Measurements from ENCODE around the gene FASTKD3. TPM values are rescaled to one million over a fixed set of nuclear protein-coding genes. Genes with fewer than 3 reads are reported as not detected.

Gene FASTKD3
- total and polyA plus RNA-seq, 2 of the 4 experiments (the other 2 are of a cell fraction) = 8.4 to 12.7 TPM

DNA sequence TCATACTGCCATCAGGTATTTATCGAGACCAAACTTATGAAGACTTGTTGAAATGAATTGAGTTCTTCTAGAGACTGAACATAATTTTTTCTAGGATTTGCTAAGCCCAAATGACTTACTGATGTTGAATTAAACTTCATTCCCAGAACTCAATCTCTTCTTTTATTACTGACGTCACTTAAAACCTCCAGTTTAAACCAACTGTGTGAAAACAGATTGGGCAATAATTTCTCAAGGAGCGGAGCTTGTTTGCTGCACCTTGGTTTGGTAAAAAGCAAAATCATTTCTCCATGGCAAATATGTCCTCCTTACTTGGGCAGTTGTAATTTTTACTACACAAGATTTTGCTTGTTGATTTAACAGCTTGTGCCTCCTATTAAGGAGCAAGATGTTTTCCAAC, 55.3 kb downstream of the FASTKD3 start:
- POLR2A ChIA-PET (ENCODE audit: unreplicated experiment) = no interaction called here
- H2BK120ac ChIP-seq (ENCODE audit: low read depth, low read length) = no peak overlapping the region
- BruUV-seq (replicated peaks) = no TSS peak

More for the DNA sequence above, 55.3 kb downstream of the FASTKD3 start:
- Histone ChIP-seq H3K27ac (ENCODE audit: insufficient read depth, low read length) (no peak overlapping the region), H4K91ac (ENCODE audit: insufficient read depth, low read depth, low read length) (no peak overlapping the region), H4K20me1 (ENCODE audit: insufficient read depth, low read length) (no peaks in the 10 kb centered on the region), H2AK9ac (replicated peaks; ENCODE audit: low read depth, low read length, poor library complexity) (no peak overlapping the region), H2AK5ac (ENCODE audit: low read depth, low read length) (no peak overlapping the region), H3K9me3 (ENCODE audit: control insufficient read depth, insufficient read depth, low read length) (no peaks in the 10 kb centered on the region), H3K36me3 (ENCODE audit: control insufficient read depth, insufficient read depth, low read length) (no peaks in the 10 kb centered on the region), H3K79me1 (ENCODE audit: low read depth in 1 of 2, low read length in 2 of 2) (no peaks in the 10 kb centered on the region), H3K9me1 (ENCODE audit: insufficient read depth, low read length) (no peaks in the 10 kb centered on the region), H2BK5ac (ENCODE audit: low read depth, low read length, poor library complexity, severe bottlenecking) (no peak overlapping the region), H2BK15ac (ENCODE audit: low read depth, low read length) (no peak overlapping the region), H4K5ac (ENCODE audit: low read depth, low read length) (no peak overlapping the region), H2AFZ (replicated peaks; ENCODE audit: low read length, poor library complexity) (no peak overlapping the region), H3K4ac (ENCODE audit: low read depth, low read length) (no peak overlapping the region), H3K56ac (ENCODE audit: extremely low read depth, insufficient read depth, low read length) (no peak overlapping the region), H4K8ac (ENCODE audit: low read depth in 2 of 2, low read length in 2 of 2) (no peak overlapping the region), H3K4me2 (ENCODE audit: low read depth, low read length) (no peak overlapping the region), H3K9ac (ENCODE audit: low read depth, low read length) (no peak overlapping the region), H3K27me3 (ENCODE audit: control insufficient read depth, insufficient read depth, low read length) (no peaks in the 10 kb centered on the region), H3K23ac (ENCODE audit: low read depth, low read length) (no peak overlapping the region), H3K18ac (ENCODE audit: low read depth, low read length) (no peak overlapping the region), H3K4me1 (ENCODE audit: control insufficient read depth, insufficient read depth, low read length) (no peaks in the 10 kb centered on the region), H2BK20ac (ENCODE audit: low read depth, low read length) (no peak overlapping the region), H3K4me3 (ENCODE audit: insufficient read depth, low read depth, low read length) (no peak overlapping the region), H3K14ac (replicated peaks; ENCODE audit: low read depth, low read length) (no peak overlapping the region)
- ATAC-seq (ENCODE audit: low read depth) (no peak), DNase-seq (no peak)
- TF ChIP-seq MXI1 (IDR thresholded peaks at IDR 0.05; ENCODE audit: borderline replicate concordance, low read depth, low read length) (no peak), BHLHE40 (IDR thresholded peaks at IDR 0.05; ENCODE audit: low read depth, low read length) (no peak), RFX5 (IDR thresholded peaks at IDR 0.05; ENCODE audit: low read depth, low read length) (no peak), NFE2L2 (IDR thresholded peaks at IDR 0.05; ENCODE audit: low read depth, low read length) (no peak), RAD21 (IDR thresholded peaks at IDR 0.05; ENCODE audit: low read length) (no peak), SMC3 (IDR thresholded peaks at IDR 0.05; ENCODE audit: low read depth, low read length) (no peak), RCOR1 (IDR thresholded peaks at IDR 0.05; ENCODE audit: insufficient replicate concordance, low read length) (no peak), MAZ (IDR thresholded peaks at IDR 0.05; ENCODE audit: borderline replicate concordance, low read depth, low read length) (no peak), CEBPB (IDR thresholded peaks at IDR 0.05; ENCODE audit: low read depth, low read length) (no peak), POLR2A (IDR thresholded peaks at IDR 0.05; ENCODE audit: low read depth, low read length) (no peak), FOS (IDR thresholded peaks at IDR 0.05; ENCODE audit: low read depth, low read length) (no peak), MAFK (IDR thresholded peaks at IDR 0.05; ENCODE audit: low read depth, low read length) (no peak), CHD1 (IDR thresholded peaks at IDR 0.05; ENCODE audit: low read depth, low read length) (no peak)
- TF ChIP-seq, protein P1, sequence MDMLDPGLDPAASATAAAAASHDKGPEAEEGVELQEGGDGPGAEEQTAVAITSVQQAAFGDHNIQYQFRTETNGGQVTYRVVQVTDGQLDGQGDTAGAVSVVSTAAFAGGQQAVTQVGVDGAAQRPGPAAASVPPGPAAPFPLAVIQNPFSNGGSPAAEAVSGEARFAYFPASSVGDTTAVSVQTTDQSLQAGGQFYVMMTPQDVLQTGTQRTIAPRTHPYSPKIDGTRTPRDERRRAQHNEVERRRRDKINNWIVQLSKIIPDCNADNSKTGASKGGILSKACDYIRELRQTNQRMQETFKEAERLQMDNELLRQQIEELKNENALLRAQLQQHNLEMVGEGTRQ (IDR thresholded peaks at IDR 0.05; ENCODE audit: low read depth, low read length) = no peak
- TF ChIP-seq, protein P2, sequence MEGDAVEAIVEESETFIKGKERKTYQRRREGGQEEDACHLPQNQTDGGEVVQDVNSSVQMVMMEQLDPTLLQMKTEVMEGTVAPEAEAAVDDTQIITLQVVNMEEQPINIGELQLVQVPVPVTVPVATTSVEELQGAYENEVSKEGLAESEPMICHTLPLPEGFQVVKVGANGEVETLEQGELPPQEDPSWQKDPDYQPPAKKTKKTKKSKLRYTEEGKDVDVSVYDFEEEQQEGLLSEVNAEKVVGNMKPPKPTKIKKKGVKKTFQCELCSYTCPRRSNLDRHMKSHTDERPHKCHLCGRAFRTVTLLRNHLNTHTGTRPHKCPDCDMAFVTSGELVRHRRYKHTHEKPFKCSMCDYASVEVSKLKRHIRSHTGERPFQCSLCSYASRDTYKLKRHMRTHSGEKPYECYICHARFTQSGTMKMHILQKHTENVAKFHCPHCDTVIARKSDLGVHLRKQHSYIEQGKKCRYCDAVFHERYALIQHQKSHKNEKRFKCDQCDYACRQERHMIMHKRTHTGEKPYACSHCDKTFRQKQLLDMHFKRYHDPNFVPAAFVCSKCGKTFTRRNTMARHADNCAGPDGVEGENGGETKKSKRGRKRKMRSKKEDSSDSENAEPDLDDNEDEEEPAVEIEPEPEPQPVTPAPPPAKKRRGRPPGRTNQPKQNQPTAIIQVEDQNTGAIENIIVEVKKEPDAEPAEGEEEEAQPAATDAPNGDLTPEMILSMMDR (conservative IDR thresholded peaks at IDR 0.05; ENCODE audit: low read depth, low read length) = no peak
- TF ChIP-seq, protein P3, sequence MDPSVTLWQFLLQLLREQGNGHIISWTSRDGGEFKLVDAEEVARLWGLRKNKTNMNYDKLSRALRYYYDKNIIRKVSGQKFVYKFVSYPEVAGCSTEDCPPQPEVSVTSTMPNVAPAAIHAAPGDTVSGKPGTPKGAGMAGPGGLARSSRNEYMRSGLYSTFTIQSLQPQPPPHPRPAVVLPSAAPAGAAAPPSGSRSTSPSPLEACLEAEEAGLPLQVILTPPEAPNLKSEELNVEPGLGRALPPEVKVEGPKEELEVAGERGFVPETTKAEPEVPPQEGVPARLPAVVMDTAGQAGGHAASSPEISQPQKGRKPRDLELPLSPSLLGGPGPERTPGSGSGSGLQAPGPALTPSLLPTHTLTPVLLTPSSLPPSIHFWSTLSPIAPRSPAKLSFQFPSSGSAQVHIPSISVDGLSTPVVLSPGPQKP (IDR thresholded peaks at IDR 0.05; ENCODE audit: borderline replicate concordance, low read depth, low read length) = no peak
- dilution Hi-C loops (cut with HindIII; ENCODE audit: low sequenced_read_pairs, unreplicated experiment) = no loop called here
- CTCF ChIA-PET = interaction anchor here (0.6 kb wide), 1 partner anchor 1729 kb away, joined by 6 read pairs; no protein-coding TSS in a partner anchor
- intact Hi-C loops (cut with micrococcal nuclease) = no loop called here
- WGBS, 2 experiments (ENCODE audit: extremely low coverage in 2 of 2, insufficient read length in 1 of 2) = no CpG with 5 or more reads among the region's 3 CpGs
- in situ Hi-C loops (cut with MboI; ENCODE audit: low sequenced_read_pairs) = no loop called here

Data from IMR-90 (cell line).